ENCODE measurements around the gene PIAS4. TPM values are rescaled to one million over a fixed set of nuclear protein-coding genes. Genes with fewer than 3 reads are reported as not detected.

PIAS4 gene
- total RNA-seq, 1 experiment from 2014 or later: 20.0 TPM

GRCh38 chr19:4038661-4039423 is 31.3 kb downstream of the PIAS4 start:
- DNase-seq (ENCODE audit: low read depth): no peak

GRCh38 chr19:4042064-4042730 is 34.7 kb downstream of the PIAS4 start:
- no peak for DNase-seq (ENCODE audit: low read depth)

- DNase-seq (ENCODE audit: low read depth): no peak
Observed at GRCh38 chr19:4042731-4043082, 35.2 kb downstream of the PIAS4 start.

GRCh38 chr19:4043401-4043800 is 35.9 kb downstream of the PIAS4 start:
- DNase-seq (ENCODE audit: low read depth): no peak

GRCh38 chr19:4043966-4044715 is 36.6 kb downstream of the PIAS4 start:
- DNase-seq (ENCODE audit: low read depth): no peak

GRCh38 chr19:4044990-4045465 is 37.5 kb downstream of the PIAS4 start:
- no peak for DNase-seq (ENCODE audit: low read depth)

GRCh38 chr19:4045597-4046361 is 38.2 kb downstream of the PIAS4 start:
- no peak for DNase-seq (ENCODE audit: low read depth)

- no peak for DNase-seq (ENCODE audit: low read depth)
Observed at GRCh38 chr19:4046362-4046691, 38.8 kb downstream of the PIAS4 start.

GRCh38 chr19:4046946-4047683 is 39.6 kb downstream of the PIAS4 start:
- no peak for DNase-seq (ENCODE audit: low read depth)

- DNase-seq (ENCODE audit: low read depth): no peak
Observed at GRCh38 chr19:4049432-4049831, 41.9 kb downstream of the PIAS4 start.

- peak; percentile 74 for DNase-seq (ENCODE audit: low read depth)
Observed at GRCh38 chr19:4051175-4052101, 43.9 kb downstream of the PIAS4 start.

GRCh38 chr19:4052114-4052992 is 44.8 kb downstream of the PIAS4 start:
- peak; percentile 73 for DNase-seq (ENCODE audit: low read depth)

GRCh38 chr19:4052993-4053422 is 45.5 kb downstream of the PIAS4 start:
- no peak for DNase-seq (ENCODE audit: low read depth)

- no peak for DNase-seq (ENCODE audit: low read depth)
Observed at GRCh38 chr19:4053423-4054324, 46.1 kb downstream of the PIAS4 start.

GRCh38 chr19:4054441-4055208 is 47.1 kb downstream of the PIAS4 start:
- DNase-seq (ENCODE audit: low read depth): no peak

- no peak for DNase-seq (ENCODE audit: low read depth)
Observed at GRCh38 chr19:4055209-4055552, 47.6 kb downstream of the PIAS4 start.
